Measurements from ENCODE around the gene CCR1.

CCR1 gene

GRCh38 chr3:46200790-46201189, 7.3 kb downstream of the CCR1 start:
- Mint-ChIP-seq H3K27me3 (ENCODE audit: low read depth) (peaks cover 4% of the 10 kb centered on the region), H3K4me1 (no peaks in the 10 kb centered on the region), H3K9me3 (peaks cover 6% of the 10 kb centered on the region), H3K36me3 (ENCODE audit: low read depth) (no peaks in the 10 kb centered on the region), H3K4me3 (no peak overlapping the region), H3K27ac (no peak overlapping the region)
- no peak for TF ChIP-seq CTCF (IDR thresholded peaks at IDR 0.05; ENCODE audit: unreplicated experiment in 3 of 3)

- Mint-ChIP-seq H3K9me3 (peaks cover 9% of the 10 kb centered on the region), H3K4me3 (no peak overlapping the region), H3K27ac (no peak overlapping the region), H3K36me3 (ENCODE audit: low read depth) (no peaks in the 10 kb centered on the region), H3K4me1 (no peaks in the 10 kb centered on the region), H3K27me3 (ENCODE audit: low read depth) (peaks cover 4% of the 10 kb centered on the region)
- no peak for TF ChIP-seq CTCF (IDR thresholded peaks at IDR 0.05; ENCODE audit: unreplicated experiment in 3 of 3)
Observed at GRCh38 chr3:46200211-46200610, 7.9 kb downstream of the CCR1 start.

- Mint-ChIP-seq H3K27me3 (ENCODE audit: low read depth) (peaks cover 3% of the 10 kb centered on the region), H3K36me3 (ENCODE audit: low read depth) (no peaks in the 10 kb centered on the region), H3K9me3 (peaks cover 29% of the 10 kb centered on the region), H3K4me1 (no peaks in the 10 kb centered on the region), H3K4me3 (no peak overlapping the region), H3K27ac (no peak overlapping the region)
- no peak for TF ChIP-seq CTCF (IDR thresholded peaks at IDR 0.05; ENCODE audit: unreplicated experiment in 3 of 3)
Observed at GRCh38 chr3:46196261-46196957, 11.7 kb downstream of the CCR1 start.

GRCh38 chr3:46194868-46195553, 13.1 kb downstream of the CCR1 start:
- no peaks in the 10 kb centered on the region for H3K36me3 Mint-ChIP-seq (ENCODE audit: low read depth)
- H3K27me3 Mint-ChIP-seq (ENCODE audit: low read depth) = peaks cover 3% of the 10 kb centered on the region
- no peak overlapping the region for H3K4me3 Mint-ChIP-seq
- H3K4me1 Mint-ChIP-seq = no peaks in the 10 kb centered on the region
- H3K27ac Mint-ChIP-seq = no peak overlapping the region
- no peak for TF ChIP-seq CTCF (IDR thresholded peaks at IDR 0.05; ENCODE audit: unreplicated experiment in 3 of 3)
- peaks cover 29% of the 10 kb centered on the region for H3K9me3 Mint-ChIP-seq

GRCh38 chr3:46193436-46193835, 14.7 kb downstream of the CCR1 start:
- H3K27ac Mint-ChIP-seq = no peak overlapping the region
- no peak overlapping the region for H3K4me3 Mint-ChIP-seq
- H3K27me3 Mint-ChIP-seq (ENCODE audit: low read depth) = peaks cover 3% of the 10 kb centered on the region
- H3K4me1 Mint-ChIP-seq = no peaks in the 10 kb centered on the region
- H3K36me3 Mint-ChIP-seq (ENCODE audit: low read depth) = no peaks in the 10 kb centered on the region
- TF ChIP-seq CTCF (IDR thresholded peaks at IDR 0.05; ENCODE audit: unreplicated experiment in 3 of 3) = no peak
- H3K9me3 Mint-ChIP-seq = peaks cover 28% of the 10 kb centered on the region

GRCh38 chr3:46192939-46193338, 15.2 kb downstream of the CCR1 start:
- no peak for TF ChIP-seq CTCF (IDR thresholded peaks at IDR 0.05; ENCODE audit: unreplicated experiment in 3 of 3)
- Mint-ChIP-seq H3K4me3 (no peak overlapping the region), H3K36me3 (ENCODE audit: low read depth) (no peaks in the 10 kb centered on the region), H3K9me3 (peaks cover 27% of the 10 kb centered on the region), H3K27me3 (ENCODE audit: low read depth) (peaks cover 6% of the 10 kb centered on the region), H3K27ac (no peak overlapping the region), H3K4me1 (no peaks in the 10 kb centered on the region)
